Effector CD8-positive, alpha-beta T cell (primary cell): ENCODE measurements around the gene EPHA1.

Experiments
- DNase-seq: peaks from one replicate; lab custom pipeline; 2025; lab: John Stamatoyannopoulos, UW

EPHA1 gene

GRCh38 chr7:143373255-143373794, 35.3 kb downstream of the EPHA1 start:
- no peak for DNase-seq

GRCh38 chr7:143372070-143372469, 36.6 kb downstream of the EPHA1 start:
- DNase-seq, result no peak

GRCh38 chr7:143369678-143370651, 38.7 kb downstream of the EPHA1 start:
- no peak for DNase-seq

- no peak for DNase-seq
These were observed 40.3 kb downstream of the EPHA1 start for GRCh38 chr7:143368387-143368786.

GRCh38 chr7:143367972-143368371, 40.7 kb downstream of the EPHA1 start:
- DNase-seq, result no peak

- no peak for DNase-seq
These were observed 45.4 kb downstream of the EPHA1 start for GRCh38 chr7:143363016-143363937.

- DNase-seq, result no peak
These were observed 46.3 kb downstream of the EPHA1 start, which contains the start of gene FAM131B for GRCh38 chr7:143362131-143363015. Gene FAM131B (minus strand): TSS chr7:143362713. CDS start chr7:143362603, 110 bp downstream.

GRCh38 chr7:143361552-143362130, 47.0 kb downstream of the EPHA1 start:
- DNase-seq, result no peak

- no peak for DNase-seq
These were observed 47.7 kb downstream of the EPHA1 start for GRCh38 chr7:143360788-143361551.

GRCh38 chr7:143359771-143360353, 48.8 kb downstream of the EPHA1 start:
- no peak for DNase-seq

- no peak for DNase-seq
These were observed 50.0 kb downstream of the EPHA1 start for GRCh38 chr7:143358626-143359025.

- DNase-seq, result no peak
These were observed 52.1 kb downstream of the EPHA1 start for GRCh38 chr7:143356414-143357050.

GRCh38 chr7:143355450-143356385, 52.9 kb downstream of the EPHA1 start:
- no peak for DNase-seq

- DNase-seq, result no peak
These were observed 53.7 kb downstream of the EPHA1 start for GRCh38 chr7:143354965-143355364.

GRCh38 chr7:143354376-143354775, 54.3 kb downstream of the EPHA1 start:
- DNase-seq, result no peak

- DNase-seq, result no peak
These were observed 56.1 kb downstream of the EPHA1 start for GRCh38 chr7:143352531-143353002.

GRCh38 chr7:143351574-143351973, 57.1 kb downstream of the EPHA1 start:
- no peak for DNase-seq

- no peak for DNase-seq
These were observed 57.6 kb downstream of the EPHA1 start for GRCh38 chr7:143351060-143351459.
